Measurements from ENCODE around the gene SIN3A. TPM values are rescaled to one million over a fixed set of nuclear protein-coding genes. Genes with fewer than 3 reads are reported as not detected.

The SIN3A gene
- total RNA-seq, 1 experiment from 2014 or later, result 91.8 TPM

- Histone ChIP-seq H4K20me1 (ENCODE audit: insufficient read depth) (no peaks in the 10 kb centered on the region), H3K27ac (no peak overlapping the region), H3K36me3 (ENCODE audit: low read depth) (no peaks in the 10 kb centered on the region), H3K79me2 (ENCODE audit: low read depth) (no peaks in the 10 kb centered on the region), H3K9me2 (ENCODE audit: insufficient read depth) (no peaks in the 10 kb centered on the region), H3K27me3 (ENCODE audit: insufficient read depth, low read depth) (no peaks in the 10 kb centered on the region), H3K4me1 (replicated peaks; ENCODE audit: insufficient read depth) (no peaks in the 10 kb centered on the region), H3K4me2 (no peak overlapping the region), H2AFZ (no peak overlapping the region), H3K9me3 (ENCODE audit: insufficient read depth, low read depth) (no peaks in the 10 kb centered on the region), H3F3A (ENCODE audit: insufficient read depth, low read depth) (no peaks in the 10 kb centered on the region), H3K4me3 (no peak overlapping the region)
- POLR2A ChIA-PET (ENCODE audit: unreplicated experiment), result no interaction called here
- TF ChIP-seq CTCF (conservative IDR thresholded peaks at IDR 0.05) (no peak), EZH2 (IDR thresholded peaks at IDR 0.05; ENCODE audit: low read depth) (no peak)
- DNase-seq, result no peak
- CTCF ChIA-PET, result interaction anchor here (0.7 kb wide), 1 partner anchor 302 kb away, joined by 3 read pairs; no protein-coding TSS in a partner anchor
- intact Hi-C loops (cut with micrococcal nuclease; ENCODE audit: unreplicated experiment), result no loop called here
- no TSS peak for BruUV-seq (replicated peaks)
These were observed 92.5 kb downstream of the SIN3A start for GRCh38 chr15:75358771-75359536.

GRCh38 chr15:75357976-75358673, 93.4 kb downstream of the SIN3A start:
- ChIA-PET CTCF (no interaction called here), POLR2A (ENCODE audit: unreplicated experiment) (no interaction called here)
- no TSS peak for BruUV-seq (replicated peaks)
- no peaks in the 10 kb centered on the region for H3K9me3 ChIP-seq (ENCODE audit: insufficient read depth, low read depth)
- DNase-seq, result no peak
- no peaks in the 10 kb centered on the region for H3K27me3 ChIP-seq (ENCODE audit: insufficient read depth, low read depth)
- H3K36me3 ChIP-seq (ENCODE audit: low read depth), result no peaks in the 10 kb centered on the region
- no peaks in the 10 kb centered on the region for H3K4me1 ChIP-seq (replicated peaks; ENCODE audit: insufficient read depth)
- TF ChIP-seq CTCF (conservative IDR thresholded peaks at IDR 0.05) (no peak), EZH2 (IDR thresholded peaks at IDR 0.05; ENCODE audit: low read depth) (no peak)
- no peak overlapping the region for H2AFZ ChIP-seq
- H3K9me2 ChIP-seq (ENCODE audit: insufficient read depth), result no peaks in the 10 kb centered on the region
- H3F3A ChIP-seq (ENCODE audit: insufficient read depth, low read depth), result no peaks in the 10 kb centered on the region
- no peak overlapping the region for H3K27ac ChIP-seq
- no peaks in the 10 kb centered on the region for H4K20me1 ChIP-seq (ENCODE audit: insufficient read depth)
- intact Hi-C loops (cut with micrococcal nuclease; ENCODE audit: unreplicated experiment), result no loop called here
- H3K4me2 ChIP-seq, result no peak overlapping the region
- no peaks in the 10 kb centered on the region for H3K79me2 ChIP-seq (ENCODE audit: low read depth)
- no peak overlapping the region for H3K4me3 ChIP-seq

DNA sequence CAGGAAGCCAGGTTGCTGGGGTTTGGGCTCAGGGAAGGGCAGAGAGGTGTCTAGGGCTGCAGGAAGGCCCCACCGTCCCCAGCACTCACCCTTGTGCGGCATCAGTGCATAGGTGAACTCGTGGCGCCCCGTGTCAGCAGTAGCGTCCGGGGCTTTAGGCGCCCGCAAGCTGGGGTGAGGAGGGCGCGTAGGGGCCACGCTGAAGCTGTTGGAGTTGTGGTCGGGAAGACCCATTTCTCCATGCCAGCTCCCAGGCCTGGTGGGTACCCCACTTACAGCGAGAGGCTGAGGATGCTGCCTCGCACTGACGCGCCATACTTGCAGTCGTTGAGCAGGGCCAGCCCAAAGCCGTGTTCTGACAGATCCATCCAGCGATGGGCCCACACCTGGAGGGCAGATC, 95.0 kb downstream of the SIN3A start:
- CTCF ChIA-PET, result no interaction called here
- Histone ChIP-seq H2AFZ (no peak overlapping the region), H3K4me2 (no peak overlapping the region), H3K4me1 (replicated peaks; ENCODE audit: insufficient read depth) (no peaks in the 10 kb centered on the region), H3F3A (ENCODE audit: insufficient read depth, low read depth) (no peaks in the 10 kb centered on the region), H3K27me3 (ENCODE audit: insufficient read depth, low read depth) (no peaks in the 10 kb centered on the region), H3K36me3 (ENCODE audit: low read depth) (no peaks in the 10 kb centered on the region), H3K79me2 (ENCODE audit: low read depth) (no peaks in the 10 kb centered on the region), H4K20me1 (ENCODE audit: insufficient read depth) (no peaks in the 10 kb centered on the region), H3K9me2 (ENCODE audit: insufficient read depth) (no peaks in the 10 kb centered on the region), H3K4me3 (no peak overlapping the region), H3K27ac (no peak overlapping the region), H3K9me3 (ENCODE audit: insufficient read depth, low read depth) (no peaks in the 10 kb centered on the region)
- intact Hi-C loops (cut with micrococcal nuclease; ENCODE audit: unreplicated experiment), result no loop called here
- TF ChIP-seq EZH2 (IDR thresholded peaks at IDR 0.05; ENCODE audit: low read depth), result no peak
- TF ChIP-seq CTCF (conservative IDR thresholded peaks at IDR 0.05), result no peak
- BruUV-seq (replicated peaks), result no TSS peak
- DNase-seq, result no peak
- POLR2A ChIA-PET (ENCODE audit: unreplicated experiment), result no interaction called here

All from PC-9 (cell line).